ENCODE results near the gene WIPF2. TPM values are rescaled to one million over a fixed set of nuclear protein-coding genes. Genes with fewer than 3 reads are reported as not detected.

Gene WIPF2
- total RNA-seq, 1 experiment from 2014 or later = 8.1 TPM

- no peak for DNase-seq (ENCODE audit: low spot score)
Observed at GRCh38 chr17:40326014-40326831, 107.1 kb downstream of the WIPF2 start.

- DNase-seq (ENCODE audit: low spot score) = no peak
Observed at GRCh38 chr17:40326832-40327199, 107.7 kb downstream of the WIPF2 start.

DNA sequence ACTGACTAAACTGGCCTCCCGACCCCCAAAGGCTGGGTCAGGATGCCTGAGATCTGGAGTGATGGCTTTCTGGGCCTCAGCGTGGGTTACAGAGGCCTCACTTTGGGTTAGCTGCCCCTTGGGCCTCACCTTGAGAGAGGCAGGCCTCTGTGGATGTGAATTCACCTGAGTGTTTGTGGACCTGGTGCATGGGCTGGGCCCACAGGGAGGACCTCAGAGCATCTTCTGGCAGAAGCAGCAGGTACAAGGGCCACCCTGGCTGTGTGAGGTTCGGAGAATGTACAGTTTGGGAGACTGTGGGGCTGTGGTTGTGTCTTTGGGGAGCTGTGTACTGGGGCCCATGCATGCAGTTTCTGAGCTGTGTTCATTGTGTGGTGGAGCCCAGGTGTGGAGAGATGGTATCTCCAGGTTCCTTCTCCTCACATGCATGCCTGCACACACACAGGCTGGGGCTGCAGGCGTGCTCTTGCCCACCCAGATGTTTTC lies 108.2 kb downstream of the WIPF2 start:
- DNase-seq (ENCODE audit: low spot score) = no peak

DNA sequence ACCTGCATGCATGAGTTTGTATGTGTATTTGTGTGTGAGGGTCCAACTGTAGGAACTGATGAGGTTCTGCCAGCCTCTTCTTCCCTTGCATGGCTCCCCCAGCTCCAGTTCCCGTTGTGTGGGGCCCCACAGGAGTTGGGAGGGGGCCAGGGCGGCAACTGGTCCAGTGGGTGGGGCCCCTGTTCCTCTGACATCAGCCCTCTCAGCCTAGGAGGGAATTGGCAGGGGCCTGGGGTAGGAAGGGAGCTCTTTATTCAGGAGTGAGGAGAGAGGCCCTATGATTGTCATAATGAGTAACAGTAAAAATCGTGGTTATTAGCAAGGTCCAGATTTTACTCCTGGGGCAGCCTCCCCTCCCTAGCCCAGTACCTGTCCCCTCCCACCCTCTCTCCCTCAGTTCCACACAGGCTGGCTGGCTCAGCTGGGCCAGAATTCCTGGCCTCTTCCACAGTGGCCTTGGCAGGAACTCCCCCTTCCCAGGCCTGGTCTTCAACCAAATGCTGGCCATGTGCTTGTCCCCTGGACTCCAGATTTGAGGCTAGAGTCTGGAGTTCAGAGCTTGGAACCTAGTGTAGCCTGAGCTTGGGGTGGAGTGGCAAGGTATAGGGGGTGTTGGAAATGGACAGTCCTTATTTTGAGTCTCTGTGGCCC lies 108.8 kb downstream of the WIPF2 start:
- no peak for DNase-seq (ENCODE audit: low spot score)

DNA sequence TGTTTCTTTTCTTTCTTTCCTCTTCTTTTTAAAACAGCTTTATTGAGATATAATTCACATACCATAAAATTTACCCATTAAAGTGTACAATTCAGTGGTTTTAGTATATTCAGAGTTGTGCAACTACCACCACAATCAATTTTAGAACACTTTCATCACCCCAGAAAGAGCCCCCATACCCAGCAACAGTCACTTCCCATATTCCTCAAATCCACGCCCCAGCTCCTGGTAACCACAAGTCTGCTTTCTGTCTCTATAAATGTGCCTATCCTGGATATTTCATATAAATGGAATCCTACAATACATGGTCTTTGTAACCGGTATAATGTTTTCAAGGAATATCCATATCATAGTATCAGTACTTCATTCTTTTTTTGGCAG lies 109.3 kb downstream of the WIPF2 start:
- no peak for DNase-seq (ENCODE audit: low spot score)

DNA sequence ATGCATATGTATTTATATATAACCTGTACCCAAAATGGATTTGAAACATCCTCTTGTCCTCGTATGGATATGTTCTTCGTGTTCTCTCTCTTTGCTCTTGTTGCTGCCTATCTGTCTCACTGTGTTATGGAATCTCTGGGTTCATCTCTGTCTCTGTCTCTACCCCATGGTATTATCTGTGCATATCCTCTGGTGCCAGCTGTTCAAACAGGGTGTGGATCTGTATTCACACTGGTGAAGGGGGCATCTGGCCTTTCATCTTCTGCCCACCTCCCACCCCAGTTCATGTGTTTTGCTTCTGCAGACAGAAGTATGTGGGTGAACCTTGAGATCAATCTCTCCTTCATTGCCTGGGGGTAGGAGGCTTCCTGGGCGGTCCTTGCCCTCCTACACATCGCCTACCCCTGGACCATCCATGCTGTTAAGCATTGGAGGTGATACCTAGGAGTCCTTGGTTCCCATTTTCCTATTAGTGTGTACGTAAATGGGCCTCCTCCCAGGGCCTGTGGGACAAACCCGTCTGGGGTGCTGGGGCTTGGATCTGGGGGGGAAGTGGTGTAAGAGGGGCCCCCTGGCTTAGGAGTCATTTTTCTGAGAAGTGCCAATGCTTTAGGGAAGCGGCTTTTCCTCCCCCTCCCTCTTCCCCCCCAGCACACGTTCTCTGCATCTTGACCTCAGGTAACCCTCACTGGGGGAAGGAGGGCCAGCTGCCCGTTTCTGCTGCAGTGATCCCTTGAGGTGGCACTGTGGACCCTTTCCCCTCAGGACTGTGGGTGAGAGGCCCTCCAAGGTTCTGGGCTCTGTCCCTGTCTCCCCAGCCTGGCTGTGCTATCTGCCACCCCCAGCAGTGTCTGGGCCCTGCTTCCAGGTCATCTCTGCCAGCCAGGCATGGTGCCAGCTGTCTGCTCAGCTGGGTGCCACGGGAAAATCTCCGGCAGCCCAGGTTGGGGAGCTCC lies 111.0 kb downstream of the WIPF2 start:
- DNase-seq (ENCODE audit: low spot score) = no peak

- DNase-seq (ENCODE audit: low spot score) = no peak
Observed at GRCh38 chr17:40330850-40331470, 111.9 kb downstream of the WIPF2 start.

DNA sequence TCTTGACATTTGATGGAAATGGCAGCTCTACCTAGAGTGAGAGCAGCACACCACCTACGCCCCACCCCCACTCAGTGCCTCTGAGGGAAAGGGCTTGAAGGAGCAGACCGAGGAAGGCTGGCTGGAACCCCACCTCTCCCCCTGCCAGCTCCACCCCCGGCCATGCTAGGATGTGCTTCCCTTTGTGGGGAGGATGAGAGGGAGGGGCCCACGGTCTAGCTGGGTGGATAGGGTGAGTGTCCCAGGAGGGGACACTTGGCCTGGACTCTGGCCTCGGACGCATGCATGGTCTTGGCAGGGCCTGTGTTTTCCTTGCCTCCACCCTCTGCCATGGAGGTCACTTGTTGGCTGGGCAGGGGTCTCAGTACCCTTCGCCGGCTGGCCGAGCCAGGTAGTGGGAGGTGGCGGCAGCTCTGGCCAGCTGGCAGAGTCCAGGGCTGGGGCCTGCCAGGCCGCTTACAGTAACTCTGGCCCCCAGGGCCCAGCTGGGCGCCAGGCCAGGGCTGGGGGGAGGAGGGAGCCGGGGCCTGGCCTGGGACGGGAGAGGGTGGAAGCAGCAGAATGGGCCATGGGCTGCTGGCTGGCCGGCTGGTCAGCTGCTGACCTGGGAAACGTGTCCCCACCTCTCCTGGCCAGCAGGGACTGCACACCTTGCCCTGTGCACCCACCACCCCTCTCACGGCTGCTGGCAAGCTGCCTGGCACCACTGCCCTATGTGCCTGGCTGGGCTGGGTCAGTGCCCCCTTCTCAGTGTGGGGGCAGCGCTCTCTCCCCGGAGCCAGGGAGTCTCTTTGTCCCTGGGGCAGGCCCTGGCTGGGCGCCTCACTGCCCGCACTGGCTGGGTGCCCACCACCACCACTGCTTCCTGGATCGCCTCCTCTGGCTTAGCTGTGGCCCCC lies 112.9 kb downstream of the WIPF2 start:
- DNase-seq (ENCODE audit: low spot score) = peak; percentile 77

Small RNA genes lying within 50 kb of the gene (small RNA-seq; reads per million reads assigned to genes)
- not detected for gene MIR6867

Other genes starting within 250 kb of the WIPF2 start
- gene PSMD3, start 238.5 kb upstream of the WIPF2 start, total RNA-seq (2014; rRNA removed; shearing (Covaris generic)) = 236 and 240 TPM in 2 replicates
- not detected in 2 replicates for gene CSF3, start 203.9 kb upstream of the WIPF2 start, total RNA-seq (2014; rRNA removed; shearing (Covaris generic))
- gene MED24, start 164.9 kb upstream of the WIPF2 start, total RNA-seq (2014; rRNA removed; shearing (Covaris generic)) = 56.3 and 56.6 TPM in 2 replicates
- 31.1 and 33.2 TPM in 2 replicates for gene THRA, start 156.3 kb upstream of the WIPF2 start, total RNA-seq (2014; rRNA removed; shearing (Covaris generic))
- 22.6 and 25.7 TPM in 2 replicates for gene NR1D1, start 118.7 kb upstream of the WIPF2 start, total RNA-seq (2014; rRNA removed; shearing (Covaris generic))
- 44.1 and 47.1 TPM in 2 replicates for gene MSL1, start 97.3 kb upstream of the WIPF2 start, total RNA-seq (2014; rRNA removed; shearing (Covaris generic))
- 22.9 and 33.3 TPM in 2 replicates for gene CASC3, start 78.8 kb upstream of the WIPF2 start, total RNA-seq (2014; rRNA removed; shearing (Covaris generic))
- 14.3 and 15.2 TPM in 2 replicates for gene RAPGEFL1, start 41.8 kb upstream of the WIPF2 start, total RNA-seq (2014; rRNA removed; shearing (Covaris generic))
- 36.2 and 39.8 TPM in 2 replicates for gene CDC6, start 68.6 kb downstream of the WIPF2 start, total RNA-seq (2014; rRNA removed; shearing (Covaris generic))
- 40.0 and 44.5 TPM in 2 replicates for gene RARA, start 89.9 kb downstream of the WIPF2 start, total RNA-seq (2014; rRNA removed; shearing (Covaris generic))
- gene GJD3, start 145.4 kb downstream of the WIPF2 start, total RNA-seq (2014; rRNA removed; shearing (Covaris generic)) = not detected in 2 replicates
- gene TOP2A, start 198.6 kb downstream of the WIPF2 start, total RNA-seq (2014; rRNA removed; shearing (Covaris generic)) = 65.3 and 74.9 TPM in 2 replicates
- gene IGFBP4, start 224.1 kb downstream of the WIPF2 start, total RNA-seq (2014; rRNA removed; shearing (Covaris generic)) = 62.5 and 69.6 TPM in 2 replicates